ENCODE measurements around the gene OR10G7.
"Not testable (repeated sequence)": the region's sequence is repeated elsewhere in the genome, so short reads cannot be mapped to it uniquely, and the experiment has no call there.

OR10G7 gene

DNA sequence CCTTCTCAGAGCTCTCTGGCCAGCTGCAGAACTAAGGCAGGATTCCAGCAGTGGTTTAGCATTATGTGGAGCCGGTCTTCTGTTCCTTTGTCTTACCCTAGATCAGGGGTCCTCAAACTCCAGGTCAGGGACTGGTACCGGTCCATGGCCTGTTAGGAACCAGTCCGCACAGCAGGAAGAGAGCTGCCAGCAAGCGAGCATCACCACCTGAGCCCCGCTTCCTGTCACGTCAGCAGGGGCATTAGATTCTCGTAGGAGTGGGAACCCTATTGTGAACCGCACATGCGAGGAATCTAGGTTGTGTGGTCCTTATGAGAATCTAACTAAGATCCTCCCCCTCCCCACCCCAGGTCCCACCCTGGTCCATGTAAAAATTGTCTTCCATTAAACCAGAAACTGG, 1.6 kb downstream of the OR10G7 start:
- no peak for DNase-seq (ENCODE audit: low spot score)

DNA sequence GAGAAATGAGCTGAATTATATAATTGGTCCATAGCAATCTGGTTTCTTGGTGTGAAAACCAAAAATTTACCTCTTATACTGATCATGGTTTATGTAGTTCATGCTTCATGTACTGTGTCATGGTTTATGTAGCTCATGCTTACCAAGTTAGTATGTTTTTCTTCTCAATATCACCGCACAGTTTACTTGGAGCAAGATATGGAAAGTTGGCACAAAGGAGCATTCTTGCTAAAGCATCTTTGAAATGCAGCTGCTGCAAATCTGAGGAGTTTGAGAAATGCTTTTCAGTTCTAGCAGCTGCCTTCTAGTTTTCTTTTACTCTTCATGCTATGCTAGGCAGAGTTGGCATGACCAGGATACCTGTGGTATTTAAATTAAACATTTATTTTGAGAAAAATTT, 4.5 kb downstream of the OR10G7 start:
- no peak for DNase-seq (ENCODE audit: low spot score)

DNA sequence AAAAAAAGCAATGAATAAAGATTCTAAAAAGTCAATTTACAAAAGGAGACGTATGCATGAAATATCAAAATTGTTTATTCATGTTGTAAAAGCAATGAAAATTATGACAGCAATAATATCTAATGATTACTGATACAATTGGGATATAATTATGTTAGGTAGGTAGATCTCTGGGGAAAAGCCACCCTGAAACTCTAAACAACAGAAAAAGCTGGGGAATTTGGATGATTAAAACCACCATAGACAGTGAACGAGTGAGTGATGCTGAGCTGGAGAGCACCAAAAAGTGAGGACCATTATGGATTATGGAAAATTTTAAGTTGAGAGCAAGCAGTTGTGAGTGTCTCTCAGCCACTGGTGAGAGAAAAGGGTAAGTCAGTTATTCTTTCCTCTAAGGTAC, 14.6 kb downstream of the OR10G7 start, which contains the start of gene OR10G8:
TSS of gene OR10G8 (plus strand) at position 301 of the 400 bp plus-strand sequence. CDS start 2,825 bp downstream, outside the sequence.
- no peak for DNase-seq (ENCODE audit: low spot score)

DNA sequence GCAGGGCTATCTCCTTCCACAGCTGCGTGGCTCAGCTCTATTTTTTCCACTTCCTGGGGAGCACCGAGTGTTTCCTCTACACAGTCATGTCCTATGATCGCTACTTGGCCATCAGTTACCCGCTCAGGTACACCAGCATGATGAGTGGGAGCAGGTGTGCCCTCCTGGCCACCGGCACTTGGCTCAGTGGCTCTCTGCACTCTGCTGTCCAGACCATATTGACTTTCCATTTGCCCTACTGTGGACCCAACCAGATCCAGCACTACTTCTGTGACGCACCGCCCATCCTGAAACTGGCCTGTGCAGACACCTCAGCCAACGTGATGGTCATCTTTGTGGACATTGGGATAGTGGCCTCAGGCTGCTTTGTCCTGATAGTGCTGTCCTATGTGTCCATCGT, 25.3 kb downstream of the OR10G7 start:
- DNase-seq (ENCODE audit: low spot score): not testable (repeated sequence)

DNA sequence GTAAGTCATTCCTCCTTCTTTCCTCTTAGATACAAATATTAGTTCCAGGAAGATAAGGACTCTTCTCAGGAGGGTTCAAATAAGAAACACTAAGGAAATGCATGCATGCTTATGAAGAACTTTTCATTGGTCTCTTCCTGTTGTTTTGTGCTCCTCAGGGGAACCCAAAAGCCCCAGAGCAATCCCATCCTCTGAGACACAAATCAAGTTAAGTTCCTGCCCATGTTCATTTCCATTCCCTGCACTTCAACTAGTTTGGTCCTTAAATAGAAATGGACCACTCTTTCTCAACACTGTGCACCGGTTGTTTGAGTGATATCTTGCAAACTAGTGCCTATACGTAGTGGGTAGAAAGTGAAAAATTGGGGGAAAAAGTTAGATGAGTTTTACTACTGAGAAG, 28.4 kb downstream of the OR10G7 start, which contains the start of gene OR10G4:
TSS of gene OR10G4 (plus strand) at position 301 of the 400 bp plus-strand sequence. CDS start 2,578 bp downstream, outside the sequence.
- no peak for DNase-seq (ENCODE audit: low spot score)

DNA sequence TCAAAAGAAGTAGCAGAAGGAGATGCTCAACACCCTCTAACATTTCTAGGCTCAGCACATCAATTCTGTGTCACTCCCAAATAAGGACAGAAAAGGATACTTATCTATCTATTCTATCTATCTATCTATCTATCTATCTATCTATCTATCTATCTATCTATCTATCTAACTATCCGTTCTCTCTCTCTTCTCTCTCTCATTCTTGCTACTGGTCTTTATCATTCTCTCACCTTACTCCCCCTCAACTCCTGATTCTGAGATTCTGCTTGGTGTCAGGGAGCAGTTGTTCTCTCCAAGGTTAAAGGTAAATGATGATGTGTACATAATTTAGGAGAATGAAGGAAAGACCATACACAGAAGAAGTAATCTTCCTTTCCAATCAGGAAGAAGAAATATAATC, 46.0 kb downstream of the OR10G7 start, which contains the start of gene OR10G6:
TSS of gene OR10G6 (minus strand) at position 43 of the 400 bp plus-strand sequence. CDS start at position 43, 0 bp downstream.
- no peak for DNase-seq (ENCODE audit: low spot score)

Measured in hematopoietic multipotent progenitor cell treated with erythropoietin and hydrocortisone succinate and interleukin-3 and kit ligand, for 15 days (in vitro differentiated cells).